GM23338 (cell line): ENCODE results near the gene LMF1.

Experiments used
- CREB1 ChIP-seq: fragments of 250-450 bp; sonication (Bioruptor Pico); IDR thresholded peaks from 2 replicates; pipeline ENCODE4 v1.5.0; 2020; ENCODE audit warnings: low read depth, mild to moderate bottlenecking, moderate library complexity
- CTCF ChIP-seq, 2 experiments: fragments of 200-600 bp in 1 of 2; sonication (generic) in 1 of 2; conservative IDR thresholded peaks; 2 replicates each; pipeline versions ENCODE4 v1.5.1 to v1.6.1; 2016 to 2017; ENCODE audit warnings: antibody characterized with exemption in 2 of 2, low read depth in 2 of 2, mild to moderate bottlenecking in 2 of 2, moderate library complexity in 1 of 2
- ETS1 ChIP-seq: IDR thresholded peaks from 2 replicates; pipeline ENCODE4 v1.6.1; 2016; ENCODE audit warnings: antibody characterized with exemption
- EZH2 ChIP-seq: fragments of 200-600 bp; sonication (generic); IDR thresholded peaks from one replicate; pipeline ENCODE4 v1.8.0; 2017; ENCODE audit warnings: antibody characterized with exemption, mild to moderate bottlenecking, low read depth; ENCODE audit not compliant: unreplicated experiment
- EZH2phosphoT487 ChIP-seq: fragments of 200-600 bp; sonication (generic); IDR thresholded peaks from one replicate; pipeline ENCODE4 v1.8.1; 2018; ENCODE audit warnings: antibody characterized with exemption; ENCODE audit not compliant: unreplicated experiment
- JUNB ChIP-seq: IDR thresholded peaks from one replicate; pipeline ENCODE4 v1.6.1; 2016; ENCODE audit warnings: antibody characterized with exemption; ENCODE audit not compliant: unreplicated experiment
- NANOG ChIP-seq: IDR thresholded peaks from 2 replicates; pipeline ENCODE4 v1.6.1; 2016; ENCODE audit warnings: antibody characterized with exemption, borderline replicate concordance
- POLR2AphosphoS5 ChIP-seq: IDR thresholded peaks from 2 replicates; pipeline ENCODE4 v1.6.1; 2016; ENCODE audit warnings: antibody characterized with exemption, low read depth
- REST ChIP-seq: IDR thresholded peaks from one replicate; pipeline ENCODE4 v1.6.1; 2018; ENCODE audit warnings: antibody characterized with exemption; ENCODE audit not compliant: unreplicated experiment
- STAT1 ChIP-seq: IDR thresholded peaks from one replicate; pipeline ENCODE4 v1.6.1; 2016; ENCODE audit warnings: antibody characterized with exemption; ENCODE audit not compliant: unreplicated experiment
- ZNF114 ChIP-seq: fragments of 250-450 bp; sonication (Bioruptor Pico); IDR thresholded peaks from 2 replicates; pipeline ENCODE4 v1.5.0; 2020; ENCODE audit warnings: mild to moderate bottlenecking, moderate library complexity
- ZNF331 ChIP-seq: fragments of 250-450 bp; sonication (Bioruptor Pico); IDR thresholded peaks from 2 replicates; pipeline ENCODE4 v1.5.0; 2020; ENCODE audit warnings: low read depth, mild to moderate bottlenecking, moderate library complexity
- ZNF462 ChIP-seq: fragments of 250-450 bp; sonication (Bioruptor Pico); IDR thresholded peaks from 2 replicates; pipeline ENCODE4 v1.5.0; 2020; ENCODE audit warnings: mild to moderate bottlenecking, moderate library complexity

DNA sequence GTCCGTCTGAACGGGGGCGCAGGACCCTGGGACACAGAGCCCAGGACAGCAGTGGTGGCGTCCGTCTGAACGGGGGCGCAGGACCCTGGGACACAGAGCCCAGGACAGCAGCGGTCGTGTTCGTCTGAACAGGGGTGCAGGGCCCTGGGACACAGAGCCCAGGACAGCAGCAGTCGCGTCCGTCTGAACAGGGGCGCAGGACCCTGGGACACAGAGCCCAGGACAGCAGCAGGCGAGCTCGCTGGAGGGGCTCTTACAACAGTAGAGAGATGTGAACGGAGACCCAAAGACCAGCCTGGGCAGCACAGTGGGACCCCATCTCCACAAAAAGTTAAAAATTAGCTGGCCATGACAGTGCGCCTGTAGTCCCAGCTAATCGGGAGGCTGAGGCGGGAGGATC lies 40.7 kb downstream of the LMF1 start:
- no peak for TF ChIP-seq CTCF (conservative IDR thresholded peaks at IDR 0.05; ENCODE audit: low read depth in 2 of 2)
- no peak for TF ChIP-seq EZH2
- no peak for TF ChIP-seq ZNF462 (CRISPR knock-in tag)
- TF ChIP-seq EZH2phosphoT487: no peak
- TF ChIP-seq REST: no peak
- TF ChIP-seq POLR2AphosphoS5: no peak
- TF ChIP-seq NANOG: no peak
- no peak for TF ChIP-seq JUNB
- no peak for TF ChIP-seq ETS1
- no peak for TF ChIP-seq ZNF331 (CRISPR knock-in tag)
- no peak for TF ChIP-seq CREB1 (CRISPR knock-in tag)
- no peak for TF ChIP-seq STAT1
- TF ChIP-seq ZNF114 (CRISPR knock-in tag): no peak
